ENCODE results near the gene PCNP.
"Not testable (repeated sequence)": the region's sequence is repeated elsewhere in the genome, so short reads cannot be mapped to it uniquely, and the experiment has no call there.

PCNP gene, protein sequence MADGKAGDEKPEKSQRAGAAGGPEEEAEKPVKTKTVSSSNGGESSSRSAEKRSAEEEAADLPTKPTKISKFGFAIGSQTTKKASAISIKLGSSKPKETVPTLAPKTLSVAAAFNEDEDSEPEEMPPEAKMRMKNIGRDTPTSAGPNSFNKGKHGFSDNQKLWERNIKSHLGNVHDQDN

DNA sequence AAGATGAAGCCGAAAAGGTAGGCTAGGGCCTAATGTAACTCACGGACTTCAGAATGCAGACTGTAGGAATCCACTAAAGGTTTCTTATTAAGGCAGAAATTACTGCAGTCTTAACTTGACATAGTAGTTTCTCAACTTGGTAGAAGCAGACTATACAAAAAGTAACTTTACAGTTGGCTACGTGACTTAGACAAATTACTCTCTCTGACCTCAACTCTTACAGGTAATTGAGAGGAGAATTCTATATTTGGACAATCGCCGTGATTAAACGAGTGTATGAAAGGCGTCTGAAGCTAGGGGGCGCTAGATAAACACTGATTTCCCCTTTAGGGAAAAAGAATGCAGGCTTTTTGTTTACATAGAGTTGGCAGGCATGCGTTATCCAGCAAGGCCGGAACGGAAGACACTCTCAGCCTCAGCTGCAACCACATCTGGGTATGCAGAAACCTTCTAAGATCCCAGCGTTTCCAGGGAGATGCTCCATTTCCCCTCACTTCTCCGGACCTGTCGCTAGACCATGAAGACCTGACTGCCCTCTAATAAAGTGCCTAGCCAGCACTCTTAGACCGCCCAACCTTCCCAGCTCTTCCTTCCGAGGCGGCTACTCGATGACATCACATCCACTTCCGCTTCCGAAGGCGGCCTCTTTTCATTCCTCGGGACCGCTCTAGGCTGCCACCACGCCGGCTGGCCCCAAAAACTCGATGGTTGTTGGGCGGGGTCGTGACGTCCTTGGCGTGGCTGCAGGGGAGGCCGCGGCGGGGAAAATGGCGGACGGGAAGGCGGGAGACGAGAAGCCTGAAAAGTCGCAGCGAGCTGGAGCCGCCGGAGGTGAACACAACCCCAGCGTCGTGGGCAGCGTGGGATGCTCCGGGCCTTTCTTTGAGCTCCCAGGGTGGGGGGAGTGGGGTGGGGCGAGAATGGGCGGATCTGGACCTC, at the start of gene PCNP:
Gene PCNP, plus strand, starts transcription at position 732 of the 939 bp plus-strand sequence. Its CDS starts 36 bp downstream, at position 768.
- DNase-seq: peak; percentile 99

DNA sequence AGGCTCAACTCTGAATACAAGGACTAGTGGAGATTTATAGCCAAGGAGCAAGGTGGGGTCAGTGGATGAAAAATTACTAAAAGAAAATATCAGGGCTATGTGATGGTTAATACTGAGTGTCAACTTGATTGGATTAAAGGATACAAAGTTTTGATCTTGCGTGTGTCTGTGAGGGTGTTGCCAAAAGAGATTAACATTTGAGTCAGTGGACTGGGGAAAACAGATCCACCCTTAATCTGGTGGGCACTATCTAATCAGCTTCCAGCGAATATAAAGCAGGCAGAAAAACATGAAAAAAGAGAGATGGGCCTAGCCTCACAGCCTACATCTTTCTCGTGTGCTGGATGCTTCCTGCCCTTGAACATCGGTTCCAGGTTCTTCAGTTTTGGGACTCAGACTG, 46.5 kb upstream of the PCNP start:
- DNase-seq: no peak

DNA sequence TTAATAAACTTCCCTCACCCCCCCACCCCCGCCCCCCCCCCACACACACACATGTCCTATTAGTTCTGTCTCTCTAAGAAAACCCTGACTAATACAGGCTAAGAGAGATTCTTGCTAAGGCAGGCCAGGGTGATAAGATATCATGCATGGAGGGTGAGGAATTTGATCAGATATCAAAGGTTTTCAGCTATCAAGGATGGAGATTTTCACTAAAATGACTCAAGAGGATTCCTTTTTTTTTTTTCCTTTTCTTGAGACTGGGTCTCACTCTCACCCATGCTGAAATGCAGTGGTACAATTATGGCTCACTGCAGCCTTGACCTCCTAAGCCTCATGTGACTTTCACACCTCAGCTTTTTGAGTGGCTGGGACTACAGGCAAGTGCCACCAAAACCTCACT, 46.1 kb upstream of the PCNP start:
- no peak for DNase-seq

DNA sequence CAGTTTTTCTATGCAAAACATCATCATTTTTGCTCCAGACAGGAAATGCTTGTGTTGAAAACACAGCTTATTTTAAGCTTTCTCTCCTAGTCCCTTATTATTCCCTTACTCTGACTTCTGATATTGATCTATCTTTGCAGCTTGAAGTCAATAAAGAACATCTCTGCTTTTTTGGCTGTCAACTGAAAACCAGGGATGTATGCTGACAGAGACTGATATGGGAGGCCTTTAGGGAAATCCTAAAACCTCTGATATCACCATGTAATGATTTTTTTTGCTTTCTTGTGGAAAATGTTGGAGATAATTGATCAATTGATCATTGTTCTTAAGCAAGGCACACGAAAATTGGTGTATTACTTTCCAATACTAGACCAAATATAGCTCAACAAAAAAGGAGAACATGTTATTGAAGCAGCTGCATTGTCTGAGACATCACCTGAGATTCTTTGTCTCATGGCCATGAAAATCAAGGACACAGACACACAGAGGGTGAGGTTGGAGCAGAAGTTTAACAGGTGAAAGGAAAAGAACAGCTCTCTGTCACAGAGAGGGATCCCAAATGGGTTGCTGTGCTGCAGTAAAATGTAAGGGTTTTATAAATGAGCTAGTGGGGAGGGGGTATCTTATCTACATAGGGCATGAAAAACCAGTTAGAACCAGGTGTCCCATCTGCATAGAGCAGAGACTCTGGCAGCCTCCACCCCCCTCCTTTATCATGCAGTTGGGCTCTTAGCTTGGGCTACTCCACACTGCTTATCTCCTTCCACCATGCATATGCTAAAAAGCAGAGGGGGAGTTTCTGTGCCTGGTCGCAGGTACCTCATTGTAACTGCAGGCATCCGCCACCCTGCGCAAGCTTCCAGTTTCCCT, 43.9 kb upstream of the PCNP start:
- DNase-seq: no peak

DNA sequence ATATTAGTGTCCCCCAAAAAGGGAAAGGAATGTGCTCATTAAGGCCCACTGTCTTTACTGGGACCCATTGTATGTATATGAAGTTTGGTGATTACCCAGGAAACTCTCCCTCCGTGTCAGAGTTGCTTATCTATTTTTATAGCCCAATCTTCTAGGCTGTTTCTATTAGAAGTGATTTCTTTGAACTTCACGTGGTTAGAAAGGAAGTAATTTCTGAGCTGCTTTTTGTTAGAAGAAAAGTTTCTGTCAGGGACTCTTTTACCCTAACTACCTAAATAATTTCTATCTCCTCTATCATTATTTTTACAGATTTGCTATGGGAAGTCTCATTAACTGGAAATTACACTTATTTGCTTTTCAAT, 43.3 kb upstream of the PCNP start:
- DNase-seq: no peak

DNA sequence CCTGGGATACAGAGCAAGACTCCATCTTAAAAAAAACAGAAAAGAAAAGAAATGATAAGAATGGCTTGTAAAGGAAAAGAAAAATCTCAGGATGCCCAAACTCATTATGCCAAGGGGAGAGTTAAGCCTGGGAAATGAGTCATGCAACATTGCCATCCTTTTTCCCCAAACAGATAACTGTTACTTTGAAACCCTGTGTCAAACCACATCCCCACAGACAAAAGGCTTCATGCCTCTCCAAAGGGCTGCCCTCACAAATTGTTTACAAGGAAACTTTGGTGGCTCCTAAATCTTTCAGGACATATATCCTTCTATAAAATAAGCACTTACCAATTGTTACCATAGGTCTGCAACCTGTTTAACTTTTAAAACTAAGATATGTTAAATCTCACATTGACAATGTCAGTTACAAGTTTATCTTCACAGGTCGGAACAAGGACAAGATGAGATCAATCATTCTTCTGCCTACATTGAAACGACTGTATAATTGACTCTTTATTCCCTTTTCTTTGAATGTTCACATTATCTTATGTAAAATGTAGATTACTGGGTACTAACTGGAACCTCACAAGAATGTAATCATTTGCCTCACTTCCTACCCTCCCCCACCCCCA, 42.4 kb upstream of the PCNP start:
- DNase-seq: no peak

DNA sequence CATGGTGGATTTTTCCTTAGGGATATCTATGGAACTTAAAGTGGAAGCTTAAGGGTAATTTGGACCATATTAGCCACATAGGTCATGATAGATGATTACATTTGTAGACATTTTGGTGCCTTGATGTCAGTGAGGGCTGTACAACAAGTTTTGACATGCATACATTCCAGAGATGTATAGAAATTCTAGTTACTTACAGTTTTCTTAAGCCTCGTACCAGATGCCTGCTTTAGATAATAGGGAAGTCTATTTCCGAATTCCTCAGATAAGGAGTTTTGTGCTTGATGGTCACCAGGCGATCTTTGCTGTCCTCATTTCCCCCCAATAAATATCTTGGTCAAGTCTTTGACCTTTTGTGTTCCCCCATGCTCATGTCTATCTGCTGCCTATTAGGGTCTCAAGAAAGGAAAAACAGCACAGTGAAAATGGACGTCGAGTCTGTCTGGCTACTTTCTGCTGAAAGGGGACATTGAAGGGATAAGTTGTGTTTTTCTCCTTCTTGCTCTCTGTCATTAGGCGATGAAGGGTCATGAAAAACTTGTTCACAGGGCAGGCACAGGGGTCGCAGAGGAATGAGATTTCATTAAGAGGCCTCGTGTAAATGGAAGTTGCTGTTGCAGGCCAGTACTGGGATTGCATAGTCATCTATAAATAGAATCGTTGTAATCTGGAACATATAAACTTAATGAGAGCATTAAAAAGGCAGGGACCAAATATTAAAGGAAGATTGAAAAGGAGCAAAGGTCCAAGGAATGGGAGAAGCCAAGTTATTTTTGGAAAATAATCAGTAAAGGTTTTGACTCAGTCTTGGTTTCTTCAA, 41.0 kb upstream of the PCNP start:
- no peak for DNase-seq

DNA sequence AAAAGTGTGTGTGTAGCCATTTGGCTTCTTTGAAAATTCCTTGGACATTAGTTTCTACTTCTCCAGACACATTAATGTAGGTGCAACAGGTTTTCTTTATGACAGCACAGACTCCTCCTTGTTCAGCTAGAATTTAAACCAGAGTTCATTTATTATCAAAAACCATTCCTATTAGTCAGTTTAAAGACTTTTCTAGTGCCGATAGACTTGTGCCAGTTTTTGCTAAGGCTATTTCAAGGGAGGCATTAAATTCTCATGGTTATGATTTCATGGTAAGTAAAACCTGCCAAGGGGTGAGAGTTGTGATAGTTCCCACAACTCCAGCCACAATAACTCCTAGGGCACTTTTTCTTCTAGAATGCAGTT, 40.4 kb upstream of the PCNP start:
- no peak for DNase-seq

DNA sequence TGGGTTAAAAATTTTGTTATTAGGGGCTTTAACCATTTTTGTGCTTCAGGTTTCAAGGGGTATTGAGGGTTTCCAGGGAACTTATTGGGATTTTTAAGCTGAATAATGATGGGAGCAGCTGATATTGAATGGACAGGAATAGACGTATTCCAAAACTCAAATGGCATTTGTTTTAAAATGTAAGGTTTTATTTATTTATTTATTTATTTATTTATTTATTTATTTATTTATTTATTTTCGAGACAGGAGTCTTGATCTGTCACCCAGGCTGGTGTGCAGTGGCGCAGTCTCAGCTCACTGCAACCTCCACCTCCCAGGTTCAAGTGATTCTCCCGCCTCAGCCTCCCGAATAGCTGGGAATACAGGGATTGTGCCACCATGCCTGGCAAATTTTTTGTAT, 38.8 kb upstream of the PCNP start:
- no peak for DNase-seq

DNA sequence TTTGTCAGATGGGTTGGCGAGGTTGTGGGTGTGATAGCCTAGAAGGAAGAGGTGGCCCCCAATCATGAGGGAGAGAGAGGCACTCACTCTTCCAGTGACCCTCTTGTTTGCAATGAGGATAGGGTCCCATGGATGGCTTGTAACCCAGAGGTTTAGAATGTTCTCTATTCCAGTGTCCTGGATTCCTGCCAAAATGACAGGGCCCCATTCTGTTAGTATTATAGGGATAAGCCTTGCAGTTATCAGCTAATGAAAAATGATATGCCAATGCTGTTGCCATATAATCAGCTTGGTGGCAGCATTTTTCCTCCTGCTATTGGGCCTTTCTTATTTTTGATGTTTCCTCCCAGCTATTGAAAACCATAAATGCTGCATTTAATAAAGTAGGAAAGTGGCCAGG, 37.7 kb upstream of the PCNP start:
- no peak for DNase-seq

DNA sequence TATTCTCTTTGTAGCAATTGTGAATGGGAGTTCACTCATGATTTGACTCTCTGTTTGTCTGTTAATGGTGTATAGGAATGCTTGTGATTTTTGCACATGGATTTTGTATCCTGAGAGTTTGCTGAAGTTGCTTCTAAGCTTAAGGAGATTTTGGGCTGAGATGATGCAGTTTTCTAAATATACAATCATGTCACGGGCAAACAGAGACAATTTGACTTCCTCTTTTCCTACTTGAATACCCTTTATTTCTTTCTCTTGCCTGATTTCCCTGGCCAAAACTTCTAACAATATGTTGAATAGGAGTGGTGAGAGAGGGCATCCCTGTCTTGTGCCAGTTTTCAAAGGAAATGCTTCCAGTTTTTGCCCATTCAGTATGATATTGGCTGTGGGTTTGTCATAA, 37.0 kb upstream of the PCNP start:
- not testable (repeated sequence) for DNase-seq

DNA sequence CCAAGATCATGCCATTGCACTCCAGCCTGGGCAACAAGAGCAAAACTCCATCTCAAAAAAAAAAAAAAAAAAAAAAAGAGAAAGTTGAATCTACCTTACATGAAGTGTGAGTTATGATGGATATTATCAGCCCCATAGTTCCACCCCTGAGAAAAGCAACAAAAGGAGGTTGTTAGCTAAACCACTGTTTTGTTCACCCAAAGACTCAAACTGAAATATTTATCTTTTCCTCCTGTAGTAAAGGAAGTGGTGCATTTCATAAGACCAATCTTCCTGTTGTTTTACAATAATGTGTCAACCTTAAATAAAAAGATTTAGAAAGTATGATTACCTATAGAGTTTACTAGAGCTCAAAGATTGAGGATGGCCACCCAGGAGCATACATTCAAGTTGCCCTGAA, 31.0 kb upstream of the PCNP start:
- DNase-seq: no peak

DNA sequence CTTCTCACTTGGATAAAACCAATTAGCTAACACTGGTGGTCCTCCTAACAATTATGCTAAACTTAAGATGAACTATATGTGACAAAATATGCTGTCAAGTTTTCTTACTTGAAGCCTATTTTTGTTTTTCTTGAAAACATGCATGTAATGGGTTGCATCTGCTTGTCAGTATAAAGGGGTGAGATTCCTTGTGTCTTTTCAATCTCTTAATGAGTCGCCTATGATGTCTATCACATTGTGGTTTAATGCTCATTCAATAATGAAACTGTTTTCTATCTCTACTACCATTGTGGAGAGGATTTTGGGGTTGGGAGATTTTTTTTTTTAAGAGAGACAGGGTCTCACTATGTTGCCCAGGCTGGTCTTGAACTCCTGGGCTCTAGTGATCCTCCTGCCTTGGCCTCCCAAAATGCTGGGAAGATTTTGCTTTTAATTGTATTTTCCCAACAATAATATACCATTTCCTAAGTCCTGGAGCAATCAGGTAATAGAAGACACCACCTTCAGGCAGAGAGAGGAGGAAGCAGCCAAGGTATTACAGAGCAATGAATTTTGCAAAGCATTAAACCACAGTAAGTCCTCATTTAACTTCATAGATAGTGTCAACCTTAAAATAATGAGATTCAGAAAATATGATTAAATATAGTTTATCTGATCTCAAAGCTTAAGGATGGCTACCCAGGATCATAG, 29.7 kb upstream of the PCNP start:
- DNase-seq: no peak

DNA sequence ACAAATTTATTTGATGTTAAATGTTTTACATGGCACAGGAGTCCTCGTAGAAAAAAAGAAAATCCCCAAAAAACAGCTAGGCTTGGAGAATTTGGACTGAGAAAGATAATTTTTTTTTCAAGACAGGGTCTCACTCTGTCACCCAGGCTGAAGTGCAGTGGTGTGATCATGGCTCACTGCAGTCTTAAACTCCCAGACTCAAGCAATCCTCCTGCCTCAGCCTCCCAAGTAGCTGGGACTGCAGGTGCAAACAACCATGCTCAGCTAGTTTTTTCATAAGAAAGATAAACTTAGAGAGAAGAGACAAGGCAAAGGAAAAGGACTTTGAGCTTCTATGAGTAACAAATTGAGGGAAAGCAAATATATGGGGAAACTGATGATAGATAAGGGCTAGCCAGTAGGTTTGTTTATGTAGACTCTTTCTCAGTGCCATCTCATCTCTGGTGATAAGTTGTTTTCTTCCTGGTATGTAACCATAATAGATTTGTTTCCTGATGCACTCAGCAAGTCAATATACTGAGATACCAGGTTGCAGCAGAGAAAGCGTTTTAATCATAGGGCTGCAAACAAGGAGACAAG, 25.4 kb upstream of the PCNP start:
- no peak for DNase-seq

DNA sequence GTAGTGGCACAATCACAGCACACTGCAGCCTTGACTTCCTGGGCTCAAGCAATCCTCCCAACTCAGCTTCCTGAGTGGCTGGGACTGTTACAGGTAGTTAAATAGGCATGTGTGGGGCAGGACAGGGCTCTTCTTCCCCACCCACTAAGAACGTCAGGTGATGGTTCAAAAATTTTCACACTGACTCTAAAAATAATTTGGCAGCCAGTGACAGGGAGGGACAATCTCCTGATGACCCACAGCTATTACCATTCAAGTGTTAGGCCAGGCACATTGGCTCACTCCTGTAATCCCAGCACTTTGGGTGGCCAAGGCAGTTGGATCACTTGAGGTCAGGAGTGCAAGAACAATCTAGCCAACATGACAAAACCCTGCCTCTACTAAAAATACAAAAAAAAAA, 24.5 kb upstream of the PCNP start:
- no peak for DNase-seq

DNA sequence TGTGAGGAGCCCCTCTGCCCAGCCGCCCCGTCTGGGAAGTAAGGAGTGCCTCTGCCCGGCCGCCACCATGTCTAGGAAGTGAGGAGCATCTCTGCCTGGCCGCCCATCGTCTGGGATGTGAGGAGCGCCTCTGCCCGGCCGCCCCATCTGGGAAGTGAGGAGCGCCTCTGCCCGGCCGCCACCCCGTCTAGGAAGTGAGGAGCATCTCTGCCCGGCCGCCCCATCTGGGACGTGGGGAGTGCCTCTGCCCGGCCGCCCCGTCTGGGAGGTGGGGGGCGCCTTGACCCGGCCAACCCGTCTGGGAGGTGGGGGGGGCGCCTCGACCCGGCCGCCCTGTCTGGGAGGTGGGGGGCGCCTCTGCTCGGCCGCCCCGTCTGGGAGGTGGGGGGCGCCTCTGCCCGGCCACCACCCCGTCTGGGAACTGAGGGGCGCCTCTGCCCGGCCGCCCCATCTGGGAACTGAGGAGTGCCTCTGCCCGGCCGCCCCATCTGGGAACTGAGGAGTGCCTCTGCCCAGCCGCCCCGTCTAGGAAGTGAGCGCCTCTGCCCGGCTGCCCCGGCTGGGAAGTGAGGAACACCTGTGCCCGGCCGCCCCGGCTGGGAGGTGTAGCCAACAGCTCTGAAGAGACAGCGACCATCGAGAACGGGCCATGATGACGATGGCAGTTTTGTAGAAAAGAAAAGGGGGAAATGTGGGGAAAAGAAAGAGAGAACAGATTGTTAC, 22.5 kb upstream of the PCNP start:
- DNase-seq: not testable (repeated sequence)

DNA sequence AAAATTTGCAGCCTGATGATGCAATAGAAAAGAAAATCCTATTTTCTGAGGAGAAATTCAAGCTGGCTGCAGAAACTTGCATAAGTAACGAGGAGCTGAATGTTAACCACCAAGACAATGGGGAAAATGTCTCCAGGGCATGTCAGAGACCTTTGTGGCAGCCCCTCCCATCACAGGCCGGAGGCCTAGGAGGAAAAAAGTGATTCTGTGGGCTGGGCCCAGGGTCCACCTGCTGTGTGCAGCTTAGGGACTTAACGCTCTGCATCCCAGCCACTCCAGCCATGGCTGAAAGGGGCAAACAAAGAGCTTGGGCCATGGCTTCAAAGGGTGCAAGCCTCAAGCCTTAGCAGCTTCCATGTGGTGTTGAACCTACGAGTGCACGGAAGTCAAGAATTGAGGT, 20.6 kb upstream of the PCNP start:
- not testable (repeated sequence) for DNase-seq

DNA sequence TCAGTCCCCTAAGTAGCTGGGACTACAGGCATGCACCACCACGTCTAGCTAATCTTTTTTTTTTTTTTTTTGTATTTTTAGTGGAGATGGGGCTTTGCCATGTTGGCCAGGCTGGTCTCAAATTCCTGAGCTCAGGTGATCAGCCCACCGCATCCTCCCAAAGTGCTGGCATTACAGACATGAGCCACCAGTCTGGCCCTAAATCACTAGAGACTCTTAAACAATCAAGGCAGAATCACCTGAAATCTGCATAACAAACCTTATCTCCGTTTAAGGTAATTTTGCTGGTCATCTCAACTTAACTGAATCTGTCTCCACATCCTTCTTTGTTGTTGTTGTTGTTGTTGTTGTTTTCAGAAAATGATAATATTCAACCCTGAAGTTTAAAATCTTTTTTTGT, 17.9 kb upstream of the PCNP start:
- no peak for DNase-seq

DNA sequence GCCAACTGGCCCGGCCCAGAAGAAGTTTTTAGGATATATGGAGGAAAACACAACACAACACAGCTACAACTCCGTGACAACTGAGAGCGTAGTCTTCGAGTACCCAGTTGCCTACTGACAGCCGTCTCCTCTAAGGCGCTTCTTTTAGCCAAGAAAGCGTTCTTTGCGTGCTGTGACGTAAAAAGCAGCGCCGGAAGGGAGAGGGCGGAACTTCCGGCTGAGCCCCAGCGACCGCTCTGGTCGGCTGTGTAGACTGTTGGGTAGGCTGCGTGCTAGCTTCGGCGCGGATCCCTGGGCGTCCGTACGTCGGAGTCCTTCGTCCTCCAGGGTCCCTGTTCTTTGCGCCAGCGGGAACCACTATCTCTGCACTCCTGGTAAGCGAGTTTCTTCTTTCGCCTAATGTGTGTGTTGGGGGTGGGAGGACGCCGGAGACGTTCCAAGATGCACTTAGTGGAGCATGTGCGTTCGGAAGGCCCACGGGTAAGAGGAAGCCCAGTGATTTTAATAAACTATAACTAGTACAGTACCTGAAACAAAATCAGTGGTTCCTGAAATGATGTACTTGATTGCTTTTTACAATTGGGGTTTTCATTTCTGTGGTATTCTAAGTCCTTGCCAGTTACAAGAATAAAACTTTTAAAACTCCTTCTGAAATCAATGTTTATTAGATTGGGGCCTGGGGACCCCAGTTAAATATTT, 12.2 kb upstream of the PCNP start, which contains the start of gene TRMT10C:
Gene TRMT10C, plus strand, starts transcription at position 239 of the 699 bp plus-strand sequence. CDS start 2,914 bp downstream, outside the sequence.
- peak; percentile 93 to 95 for DNase-seq
